Hematopoietic multipotent progenitor cell treated with erythropoietin and hydrocortisone succinate and interleukin-3 and kit ligand, for 17 days (in vitro differentiated cells): ENCODE results near the gene TRIM37.

Experiments used
- DNase-seq: peaks from one replicate; pipeline ENCODE4 v3.0.0-alpha.2; 2015; ENCODE audit warnings: low spot score

TRIM37 gene

DNA sequence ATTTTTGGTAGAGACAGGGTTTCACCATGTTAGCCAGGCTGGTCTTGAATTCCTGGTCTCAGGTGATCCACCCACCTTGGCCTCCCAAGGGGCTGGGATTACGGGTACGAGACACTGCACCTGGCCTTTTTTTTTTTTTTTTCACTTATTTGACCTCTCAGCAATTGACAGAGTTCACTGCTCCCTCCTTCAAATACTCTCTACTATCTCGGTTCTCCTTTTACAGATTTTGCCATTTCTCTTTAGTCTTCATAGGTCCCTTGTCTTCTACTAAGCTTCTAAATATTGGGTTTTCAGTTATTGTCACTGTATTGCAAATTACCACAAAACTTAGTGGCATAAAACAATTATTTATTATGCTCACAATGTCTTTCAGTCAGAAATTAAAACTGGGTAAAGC, 159.3 kb downstream of the TRIM37 start:
- no peak for DNase-seq

- DNase-seq: no peak
Observed at GRCh38 chr17:58944166-58944565, 162.5 kb downstream of the TRIM37 start.

GRCh38 chr17:58936295-58936694, 170.4 kb downstream of the TRIM37 start:
- no peak for DNase-seq

GRCh38 chr17:58932956-58933355, 173.7 kb downstream of the TRIM37 start:
- no peak for DNase-seq
